Measurements from ENCODE around the gene S1PR1.
A peak's percentile ranks its signal among the peaks of the same experiment; 100 is the strongest.

S1PR1 gene

DNA sequence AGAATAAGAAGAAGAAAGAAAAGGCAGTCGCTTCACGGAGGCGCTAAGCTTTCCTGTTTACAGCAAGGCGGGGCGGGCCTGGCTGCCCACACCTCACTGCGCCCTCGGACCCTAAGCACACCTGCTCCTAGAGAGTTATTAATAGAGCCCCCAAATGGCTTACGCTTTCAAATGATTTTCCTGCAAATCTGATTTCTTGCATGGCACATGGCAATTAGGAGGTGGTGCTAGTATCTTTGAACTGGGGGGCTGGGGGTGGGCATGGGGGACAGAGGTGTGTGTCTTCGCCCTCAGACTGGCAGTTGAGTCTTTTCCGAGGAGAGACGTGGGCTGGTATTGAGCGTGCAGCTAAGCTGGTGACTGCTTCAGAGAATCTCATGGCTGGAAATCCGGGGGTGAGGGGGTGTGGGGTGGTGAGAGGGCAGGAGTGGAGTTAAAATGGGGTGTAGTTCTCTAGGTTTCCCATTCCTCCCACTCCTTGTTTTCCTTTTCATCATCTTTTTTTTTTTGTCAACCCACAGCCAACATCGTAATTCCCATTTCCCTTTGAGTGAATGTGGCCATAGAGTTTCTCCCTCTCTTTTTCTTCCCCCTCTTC, 1.3 kb downstream of the S1PR1 start:
- peaks cover 3% of the 10 kb centered on the region for H3K27me3 Mint-ChIP-seq (ENCODE audit: low read depth, poor library complexity)
- no peaks in the 10 kb centered on the region for H3K9me3 Mint-ChIP-seq
- TF ChIP-seq CTCF (IDR thresholded peaks at IDR 0.05): no peak
- peaks cover 27% of the 10 kb centered on the region for H3K36me3 Mint-ChIP-seq (ENCODE audit: low read depth)
- H3K27ac Mint-ChIP-seq: no peak overlapping the region
- H3K4me3 Mint-ChIP-seq: peak overlapping the region; percentile 95
- peak; percentile 36 for DNase-seq
- H3K4me1 Mint-ChIP-seq: peaks cover 50% of the 10 kb centered on the region

DNA sequence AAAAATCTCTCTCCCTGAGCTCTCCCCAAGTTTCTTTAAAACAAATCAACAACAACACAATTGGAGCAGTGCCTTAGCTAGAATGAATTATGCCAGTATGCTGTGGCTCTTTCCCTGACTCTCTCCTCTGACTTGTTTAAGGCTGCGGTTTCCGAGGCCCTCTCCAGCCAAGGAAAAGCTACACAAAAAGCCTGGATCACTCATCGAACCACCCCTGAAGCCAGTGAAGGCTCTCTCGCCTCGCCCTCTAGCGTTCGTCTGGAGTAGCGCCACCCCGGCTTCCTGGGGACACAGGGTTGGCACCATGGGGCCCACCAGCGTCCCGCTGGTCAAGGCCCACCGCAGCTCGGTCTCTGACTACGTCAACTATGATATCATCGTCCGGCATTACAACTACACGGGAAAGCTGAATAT, 1.9 kb downstream of the S1PR1 start:
- Mint-ChIP-seq H3K36me3 (ENCODE audit: low read depth) (peaks cover 27% of the 10 kb centered on the region), H3K9me3 (no peaks in the 10 kb centered on the region), H3K4me1 (peaks cover 50% of the 10 kb centered on the region), H3K27me3 (ENCODE audit: low read depth, poor library complexity) (peaks cover 3% of the 10 kb centered on the region), H3K4me3 (peak overlapping the region; percentile 95), H3K27ac (no peak overlapping the region)
- DNase-seq: peak; percentile 92
- peak; percentile 90 for TF ChIP-seq CTCF (IDR thresholded peaks at IDR 0.05)

DNA sequence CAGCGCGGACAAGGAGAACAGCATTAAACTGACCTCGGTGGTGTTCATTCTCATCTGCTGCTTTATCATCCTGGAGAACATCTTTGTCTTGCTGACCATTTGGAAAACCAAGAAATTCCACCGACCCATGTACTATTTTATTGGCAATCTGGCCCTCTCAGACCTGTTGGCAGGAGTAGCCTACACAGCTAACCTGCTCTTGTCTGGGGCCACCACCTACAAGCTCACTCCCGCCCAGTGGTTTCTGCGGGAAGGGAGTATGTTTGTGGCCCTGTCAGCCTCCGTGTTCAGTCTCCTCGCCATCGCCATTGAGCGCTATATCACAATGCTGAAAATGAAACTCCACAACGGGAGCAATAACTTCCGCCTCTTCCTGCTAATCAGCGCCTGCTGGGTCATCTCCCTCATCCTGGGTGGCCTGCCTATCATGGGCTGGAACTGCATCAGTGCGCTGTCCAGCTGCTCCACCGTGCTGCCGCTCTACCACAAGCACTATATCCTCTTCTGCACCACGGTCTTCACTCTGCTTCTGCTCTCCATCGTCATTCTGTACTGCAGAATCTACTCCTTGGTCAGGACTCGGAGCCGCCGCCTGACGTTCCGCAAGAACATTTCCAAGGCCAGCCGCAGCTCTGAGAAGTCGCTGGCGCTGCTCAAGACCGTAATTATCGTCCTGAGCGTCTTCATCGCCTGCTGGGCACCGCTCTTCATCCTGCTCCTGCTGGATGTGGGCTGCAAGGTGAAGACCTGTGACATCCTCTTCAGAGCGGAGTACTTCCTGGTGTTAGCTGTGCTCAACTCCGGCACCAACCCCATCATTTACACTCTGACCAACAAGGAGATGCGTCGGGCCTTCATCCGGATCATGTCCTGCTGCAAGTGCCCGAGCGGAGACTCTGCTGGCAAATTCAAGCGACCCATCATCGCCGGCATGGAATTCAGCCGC, 2.5 kb downstream of the S1PR1 start:
- Mint-ChIP-seq H3K4me3 (peak overlapping the region; percentile 95), H3K36me3 (ENCODE audit: low read depth) (peaks cover 27% of the 10 kb centered on the region), H3K27ac (peak overlapping the region; percentile 6), H3K4me1 (peaks cover 50% of the 10 kb centered on the region), H3K9me3 (no peaks in the 10 kb centered on the region), H3K27me3 (ENCODE audit: low read depth, poor library complexity) (no peaks in the 10 kb centered on the region)
- TF ChIP-seq CTCF (IDR thresholded peaks at IDR 0.05): peak; percentile 14
- DNase-seq: no peak

GRCh38 chr1:101240041-101240430, 3.2 kb downstream of the S1PR1 start:
- H3K4me1 Mint-ChIP-seq: peaks cover 48% of the 10 kb centered on the region
- H3K27me3 Mint-ChIP-seq (ENCODE audit: low read depth, poor library complexity): no peaks in the 10 kb centered on the region
- H3K4me3 Mint-ChIP-seq: no peak overlapping the region
- no peak for DNase-seq
- H3K36me3 Mint-ChIP-seq (ENCODE audit: low read depth): peaks cover 27% of the 10 kb centered on the region
- no peak for TF ChIP-seq CTCF (IDR thresholded peaks at IDR 0.05)
- H3K27ac Mint-ChIP-seq: no peak overlapping the region
- H3K9me3 Mint-ChIP-seq: no peaks in the 10 kb centered on the region

DNA sequence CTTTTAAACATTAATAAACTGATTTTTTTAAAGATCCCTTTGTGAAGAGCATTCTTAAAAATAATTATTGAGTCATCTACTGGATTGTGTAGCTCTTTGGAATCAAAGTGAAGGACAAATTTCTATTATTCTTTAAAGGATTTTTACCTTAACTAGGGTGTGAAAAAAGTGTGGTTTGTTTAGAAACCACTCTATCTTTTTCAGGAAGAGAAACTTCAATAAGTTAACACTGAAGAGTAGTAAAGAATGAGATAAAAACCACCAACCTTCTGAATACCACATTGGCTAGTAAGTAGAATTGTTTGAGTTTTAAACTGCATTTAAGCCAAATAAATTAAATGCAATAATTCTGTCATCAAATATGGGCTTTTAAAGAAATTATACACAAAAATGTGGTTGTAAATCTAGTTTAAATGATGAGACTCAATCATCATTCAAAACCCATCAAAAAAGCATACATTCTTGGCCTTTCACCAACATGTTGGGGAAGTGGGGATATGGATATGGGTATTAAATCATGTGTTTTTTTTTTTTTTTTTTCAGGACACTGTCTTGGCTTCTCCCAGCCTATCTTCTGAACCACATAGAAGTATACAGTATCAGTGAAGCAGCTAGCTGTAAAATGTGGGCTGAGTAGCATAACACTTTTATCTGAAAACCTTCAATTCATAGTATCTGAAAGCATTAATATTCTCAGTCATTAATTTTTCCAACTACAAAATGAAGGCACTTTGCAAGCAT, 4.8 kb downstream of the S1PR1 start:
- Mint-ChIP-seq H3K36me3 (ENCODE audit: low read depth) (peaks cover 27% of the 10 kb centered on the region), H3K9me3 (no peaks in the 10 kb centered on the region), H3K27me3 (ENCODE audit: low read depth, poor library complexity) (peaks cover 4% of the 10 kb centered on the region), H3K4me3 (no peak overlapping the region), H3K4me1 (peaks cover 40% of the 10 kb centered on the region), H3K27ac (no peak overlapping the region)
- TF ChIP-seq CTCF (IDR thresholded peaks at IDR 0.05): no peak
- no peak for DNase-seq
